NCI-H1930 (cell line): ENCODE results near the gene GLI1.

Experiments used
- DNase-seq, 2 experiments: peaks; one replicate each; lab custom pipeline; 2025; lab: John Stamatoyannopoulos, UW

Gene GLI1

GRCh38 chr12:57461276-57461916 is 1.8 kb downstream of the GLI1 start:
- DNase-seq = peak in 1 of 2 experiments; percentile 22

GRCh38 chr12:57461917-57462250 is 2.3 kb downstream of the GLI1 start:
- DNase-seq = no peak

GRCh38 chr12:57462251-57462911 is 2.8 kb downstream of the GLI1 start:
- DNase-seq = peak; percentile 82 to 86

GRCh38 chr12:57462912-57463253 is 3.3 kb downstream of the GLI1 start:
- DNase-seq = no peak

- no peak for DNase-seq
Measured at GRCh38 chr12:57464569-57464968, 5.0 kb downstream of the GLI1 start.

- no peak for DNase-seq
Measured at GRCh38 chr12:57465030-57465746, 5.6 kb downstream of the GLI1 start.

- no peak for DNase-seq
Measured at GRCh38 chr12:57465747-57466505, 6.3 kb downstream of the GLI1 start.

- no peak for DNase-seq
Measured at GRCh38 chr12:57467212-57467874, 7.8 kb downstream of the GLI1 start.

GRCh38 chr12:57467915-57468314 is 8.3 kb downstream of the GLI1 start:
- no peak for DNase-seq

GRCh38 chr12:57469296-57470164 is 9.9 kb downstream of the GLI1 start:
- no peak for DNase-seq

GRCh38 chr12:57470286-57470969 is 10.8 kb downstream of the GLI1 start:
- DNase-seq = no peak

GRCh38 chr12:57470970-57471656 is 11.5 kb downstream of the GLI1 start:
- no peak for DNase-seq

GRCh38 chr12:57471661-57472060 is 12.1 kb downstream of the GLI1 start:
- no peak for DNase-seq

GRCh38 chr12:57472391-57472790 is 12.8 kb downstream of the GLI1 start:
- no peak for DNase-seq

- DNase-seq = no peak
Measured at GRCh38 chr12:57473392-57473791, 13.8 kb downstream of the GLI1 start.

- DNase-seq = no peak
Measured at GRCh38 chr12:57473886-57474285, 14.3 kb downstream of the GLI1 start.

- no peak for DNase-seq
Measured at GRCh38 chr12:57474430-57474829, 14.8 kb downstream of the GLI1 start.

GRCh38 chr12:57474862-57475261 is 15.3 kb downstream of the GLI1 start:
- DNase-seq = no peak

- no peak for DNase-seq
Measured at GRCh38 chr12:57475271-57476161, 15.9 kb downstream of the GLI1 start.
